GM19467 (cell line): ENCODE results near the gene RAD51B.
"Not testable (repeated sequence)": the region's sequence is repeated elsewhere in the genome, so short reads cannot be mapped to it uniquely, and the experiment has no call there.

ENCODE experiments used
- ATAC-seq: cut with Tn5 transposase; IDR thresholded peaks from one replicate; pipeline ENCODE4 v1.9.1; 2021; ENCODE audit warnings: mild to moderate bottlenecking, moderate library complexity; ENCODE audit not compliant: unreplicated experiment

RAD51B gene

GRCh38 chr14:68109132-68109900, 289.7 kb downstream of the RAD51B start:
- no peak for ATAC-seq

GRCh38 chr14:68111097-68111852, 291.7 kb downstream of the RAD51B start:
- ATAC-seq: no peak

GRCh38 chr14:68111853-68112270, 292.3 kb downstream of the RAD51B start:
- ATAC-seq: no peak

- ATAC-seq: no peak
These were observed 292.9 kb downstream of the RAD51B start for GRCh38 chr14:68112442-68112841.

GRCh38 chr14:68113343-68113930, 293.9 kb downstream of the RAD51B start:
- no peak for ATAC-seq

- ATAC-seq: not testable (repeated sequence)
These were observed 296.4 kb downstream of the RAD51B start for GRCh38 chr14:68115952-68116351.

GRCh38 chr14:68122651-68123050, 303.1 kb downstream of the RAD51B start:
- no peak for ATAC-seq

GRCh38 chr14:68124050-68124449, 304.5 kb downstream of the RAD51B start:
- ATAC-seq: no peak

- ATAC-seq: no peak
These were observed 305.6 kb downstream of the RAD51B start for GRCh38 chr14:68124979-68125731.

- no peak for ATAC-seq
These were observed 307.6 kb downstream of the RAD51B start for GRCh38 chr14:68127166-68127565.

GRCh38 chr14:68131907-68132306, 312.3 kb downstream of the RAD51B start:
- ATAC-seq: no peak

GRCh38 chr14:68132563-68133121, 313.1 kb downstream of the RAD51B start:
- no peak for ATAC-seq

GRCh38 chr14:68133856-68134255, 314.3 kb downstream of the RAD51B start:
- ATAC-seq: no peak

GRCh38 chr14:68135028-68135427, 315.4 kb downstream of the RAD51B start:
- no peak for ATAC-seq

GRCh38 chr14:68135566-68135965, 316.0 kb downstream of the RAD51B start:
- no peak for ATAC-seq

GRCh38 chr14:68137704-68138619, 318.4 kb downstream of the RAD51B start:
- ATAC-seq: no peak

- no peak for ATAC-seq
These were observed 320.0 kb downstream of the RAD51B start for GRCh38 chr14:68139431-68140075.

- no peak for ATAC-seq
These were observed 320.6 kb downstream of the RAD51B start for GRCh38 chr14:68140076-68140741.

- ATAC-seq: no peak
These were observed 321.2 kb downstream of the RAD51B start for GRCh38 chr14:68140806-68141205.
